ENCODE results near the gene PRKAG2.

GRCh38 chr7:151832138-151832537 lies 44.8 kb downstream of the PRKAG2 start:
- TF ChIP-seq EZH2 (IDR thresholded peaks at IDR 0.05) (no peak), POLR2AphosphoS5 (IDR thresholded peaks at IDR 0.05; ENCODE audit: borderline replicate concordance, low read depth, low read length) (no peak), FOXP2 (optimal IDR thresholded peaks at IDR 0.05; ENCODE audit: control extremely low read depth, extremely low read length, insufficient read depth) (no peak)

All from SK-N-MC (cell line).